Activated T-cell treated with anti-CD3 and anti-CD28 coated beads for 1 hour (primary cell): ENCODE results near the gene POTEF.
"Not testable (repeated sequence)": the region's sequence is repeated elsewhere in the genome, so short reads cannot be mapped to it uniquely, and the experiment has no call there.

Source experiments
- DNase-seq: peaks from one replicate; pipeline ENCODE4 v3.0.0-alpha.2; 2020; ENCODE audit warnings: low read depth

The POTEF gene

DNA sequence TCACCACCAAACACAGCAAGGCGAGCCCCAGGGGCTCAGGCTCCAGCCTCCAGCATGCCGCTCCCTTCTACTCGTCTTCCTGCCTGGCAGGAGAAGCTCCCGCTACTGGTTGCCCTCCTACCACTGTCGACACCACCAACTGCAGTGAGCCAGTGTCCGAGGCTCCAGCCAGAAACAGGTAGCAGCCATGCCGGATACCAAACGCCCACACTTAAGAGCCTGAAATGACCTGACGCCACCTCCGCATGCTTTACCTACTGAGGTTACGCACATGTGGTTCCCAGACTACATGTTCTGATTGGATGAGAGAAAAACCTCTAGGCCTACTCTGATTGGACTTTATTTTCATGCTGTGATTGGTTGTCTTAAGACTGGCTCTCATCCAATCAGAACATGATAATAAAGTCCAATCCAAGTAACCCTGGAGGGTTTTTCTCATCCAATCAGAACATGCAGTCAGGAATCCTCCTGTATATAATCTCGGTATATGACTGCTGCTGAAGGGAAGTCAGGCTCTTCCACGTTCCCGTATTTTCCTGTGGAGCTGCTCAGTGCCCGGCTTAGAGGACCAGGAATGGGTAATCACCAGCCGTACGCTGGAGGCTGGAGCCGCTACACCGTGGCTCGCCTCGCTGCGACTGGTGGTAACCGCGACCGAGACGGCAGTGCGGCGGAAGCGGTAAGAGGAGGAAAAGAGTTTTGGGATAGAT is at the start of gene POTEF:
TSS of gene POTEF (minus strand) at position 103 of the 710 bp plus-strand sequence. CDS start 8,707 bp downstream, outside the sequence.
- DNase-seq, result not testable (repeated sequence)

DNA sequence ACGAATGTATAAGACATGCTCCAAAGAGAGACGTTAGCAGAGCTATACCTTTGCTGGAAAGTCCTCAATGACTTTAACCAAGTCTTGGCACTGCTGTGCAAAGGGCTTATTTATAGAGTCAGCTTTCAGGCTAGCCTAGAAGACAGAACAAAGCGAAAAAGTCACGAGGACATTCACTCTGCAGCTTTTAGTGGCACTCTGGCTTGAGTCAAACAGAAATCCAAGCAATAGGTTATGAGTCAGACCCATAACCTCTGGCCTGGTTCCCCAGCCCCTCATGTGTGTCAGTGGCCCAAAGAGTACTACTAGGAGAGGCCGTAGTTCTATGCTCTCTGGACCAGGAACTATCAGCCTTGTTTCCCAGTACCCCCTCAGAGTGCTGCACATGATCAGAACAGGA is 45.8 kb upstream of the POTEF start:
- not testable (repeated sequence) for DNase-seq

DNA sequence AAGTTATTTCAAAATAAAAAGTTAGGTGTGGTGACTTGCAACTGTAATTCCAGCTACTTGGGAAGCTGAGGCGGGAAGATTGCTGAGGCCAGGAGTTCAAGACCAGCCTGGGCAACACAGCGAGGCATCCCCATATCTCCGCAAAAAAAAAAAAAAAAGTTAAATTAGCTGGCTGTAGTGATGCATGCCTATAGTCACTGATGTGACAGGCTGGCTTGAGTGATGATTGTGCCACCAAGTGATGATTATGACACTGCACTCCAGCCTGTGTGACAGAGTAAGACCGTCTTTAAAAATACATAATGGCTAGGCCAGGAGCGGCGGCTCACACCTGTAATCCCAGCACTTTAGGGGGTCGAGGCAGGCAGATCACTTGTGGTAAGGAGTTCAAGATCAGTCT is 40.9 kb upstream of the POTEF start:
- DNase-seq, result no peak

DNA sequence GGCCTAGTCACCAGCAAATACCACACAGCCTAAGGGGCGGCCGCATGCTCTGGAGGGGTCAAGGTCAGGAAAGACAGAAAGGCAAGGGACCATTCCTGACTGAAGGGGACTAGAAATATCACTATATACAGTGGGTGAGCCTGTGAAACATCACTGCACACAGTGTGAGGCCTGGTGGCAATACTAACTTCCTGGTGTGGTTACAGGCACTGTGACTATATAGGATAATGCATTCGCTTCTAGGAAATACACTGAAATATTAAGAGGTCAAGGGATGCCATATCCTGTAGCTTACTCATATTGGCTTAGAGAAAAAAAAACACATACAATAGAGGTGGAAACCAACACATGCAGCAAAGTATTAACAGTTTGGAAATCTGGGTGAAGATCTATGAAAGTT is 40.1 kb upstream of the POTEF start:
- DNase-seq, result not testable (repeated sequence)

DNA sequence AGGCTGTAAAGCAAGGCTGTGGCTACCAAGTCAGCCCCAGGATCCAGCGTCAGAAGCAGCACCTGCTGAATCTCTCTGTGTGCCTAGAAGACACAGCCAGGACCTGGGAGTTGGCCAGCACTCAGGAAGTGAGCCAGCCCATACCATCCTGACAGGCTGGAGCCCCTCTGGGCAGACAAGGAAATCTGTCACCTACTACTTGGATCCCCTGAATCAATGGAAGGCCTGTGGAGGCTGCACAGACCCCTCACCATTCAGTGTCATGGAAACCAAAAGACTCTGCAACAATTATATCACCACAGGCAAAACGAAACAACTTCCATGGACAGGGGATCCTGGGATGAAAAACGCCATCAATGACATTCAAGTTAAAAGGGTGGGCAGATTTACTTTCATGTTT is 37.6 kb upstream of the POTEF start:
- DNase-seq, result not testable (repeated sequence)

DNA sequence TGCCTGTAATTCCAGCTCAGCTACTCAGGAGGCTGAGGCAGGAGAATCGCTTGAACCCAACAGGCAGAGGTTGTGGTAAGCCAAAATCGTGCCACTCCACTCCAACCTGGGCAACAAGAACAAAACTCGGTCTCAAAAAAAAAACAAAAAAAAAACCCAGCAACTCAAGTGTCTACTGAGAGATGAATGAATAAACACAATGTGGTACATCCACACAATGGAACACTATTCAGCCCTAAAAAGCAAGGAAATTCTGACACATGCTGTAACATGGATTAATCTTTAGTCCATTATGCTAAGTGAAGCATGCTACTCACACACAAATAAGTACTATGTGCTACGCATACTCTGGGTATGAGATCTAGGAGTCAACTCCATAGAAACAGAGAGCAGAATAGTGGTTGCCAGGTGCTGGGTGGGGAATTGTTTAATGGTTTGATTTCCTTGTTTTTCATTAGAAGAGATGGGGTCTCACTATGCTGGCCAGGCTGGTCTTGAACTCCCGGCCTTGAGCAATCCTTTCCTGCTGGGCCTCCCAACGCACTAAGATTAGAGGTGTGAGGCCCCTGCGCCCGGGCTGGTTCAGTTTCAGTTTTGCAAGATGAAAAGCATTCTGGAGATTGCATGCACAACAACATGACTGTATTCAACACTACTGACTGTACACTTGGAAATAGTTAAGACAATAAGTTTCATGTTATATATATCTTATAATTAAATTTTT is 36.4 kb upstream of the POTEF start:
- no peak for DNase-seq

DNA sequence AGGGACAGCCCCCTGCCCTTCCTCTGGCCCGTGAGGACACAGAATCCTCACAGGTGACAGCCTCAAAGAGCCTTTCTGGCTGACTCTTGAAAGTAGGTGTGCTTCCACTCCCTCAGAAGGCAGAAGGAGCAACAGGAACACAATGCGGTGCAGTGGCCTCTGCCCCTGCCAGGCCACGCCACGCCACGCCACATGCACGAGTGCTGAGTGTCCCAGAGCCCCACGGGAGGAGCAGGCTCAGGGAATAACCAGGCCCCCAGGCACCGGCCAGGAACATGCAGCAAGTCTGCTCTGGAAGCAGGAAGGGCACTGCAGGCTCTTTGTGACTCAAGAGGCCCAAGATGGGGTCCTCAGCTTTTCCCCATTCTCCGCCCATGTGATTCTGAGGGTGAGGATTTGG is 33.9 kb upstream of the POTEF start:
- no peak for DNase-seq

DNA sequence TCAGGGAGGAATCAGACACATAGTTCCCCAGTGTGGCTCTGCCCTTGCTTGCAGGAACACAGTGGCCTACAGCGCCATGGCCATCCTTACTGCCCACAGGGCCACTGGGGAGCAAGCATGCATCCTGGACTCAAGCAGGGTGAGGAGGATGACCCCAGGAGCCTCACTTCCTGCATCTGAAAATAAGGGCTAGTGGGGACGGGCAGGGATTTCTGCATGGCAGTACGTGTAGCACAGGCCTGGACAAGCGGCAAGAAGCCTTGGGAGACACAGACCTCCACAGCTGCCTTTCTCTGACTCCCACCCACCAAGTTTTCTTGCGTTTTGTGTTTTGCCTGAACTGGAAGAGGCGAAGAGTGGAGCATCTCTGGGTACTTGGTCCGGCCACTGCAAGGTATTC is 33.5 kb upstream of the POTEF start:
- DNase-seq, result not testable (repeated sequence)

DNA sequence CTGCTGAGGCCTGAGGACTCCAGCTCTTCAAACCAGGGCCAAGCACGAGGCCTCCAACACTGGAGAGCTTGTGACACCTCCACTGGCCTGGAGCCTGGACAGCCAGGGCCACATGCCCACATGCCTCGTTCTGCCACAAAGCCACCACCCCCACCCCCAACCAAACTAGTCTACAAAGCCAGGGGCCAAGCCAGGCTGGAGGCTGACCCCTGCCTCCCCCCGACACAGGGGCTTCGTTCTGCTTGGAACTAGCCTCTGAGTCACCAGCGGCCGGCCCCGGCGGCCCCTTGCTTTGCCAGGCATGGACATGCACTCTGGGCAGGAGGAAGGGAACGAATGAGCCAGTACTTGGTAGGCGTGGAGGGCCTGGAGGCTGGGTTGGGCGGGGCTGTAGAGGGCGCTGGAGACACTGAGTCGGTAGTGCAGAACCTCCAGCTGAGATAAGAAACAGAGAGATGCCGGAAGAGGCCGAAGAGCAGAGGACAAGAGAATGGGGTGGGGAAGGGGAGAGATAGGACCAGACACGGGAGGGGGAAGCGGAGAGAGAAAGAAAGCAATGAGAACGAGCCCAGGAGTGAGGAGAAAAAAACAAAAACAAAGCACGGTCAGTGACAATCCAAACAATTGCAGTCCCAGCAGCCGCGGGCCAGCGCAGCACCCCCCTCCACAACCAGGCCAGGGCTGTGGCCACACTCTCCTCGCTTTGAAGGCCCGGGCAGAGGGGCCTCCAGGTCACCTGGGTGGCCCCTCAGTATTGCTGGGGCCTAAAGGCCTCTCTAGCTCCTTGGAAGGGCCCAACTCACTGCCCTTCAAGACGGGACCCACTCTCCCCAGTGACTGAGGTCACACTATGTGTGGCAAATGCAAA is 32.0 kb upstream of the POTEF start:
- DNase-seq, result not testable (repeated sequence)

DNA sequence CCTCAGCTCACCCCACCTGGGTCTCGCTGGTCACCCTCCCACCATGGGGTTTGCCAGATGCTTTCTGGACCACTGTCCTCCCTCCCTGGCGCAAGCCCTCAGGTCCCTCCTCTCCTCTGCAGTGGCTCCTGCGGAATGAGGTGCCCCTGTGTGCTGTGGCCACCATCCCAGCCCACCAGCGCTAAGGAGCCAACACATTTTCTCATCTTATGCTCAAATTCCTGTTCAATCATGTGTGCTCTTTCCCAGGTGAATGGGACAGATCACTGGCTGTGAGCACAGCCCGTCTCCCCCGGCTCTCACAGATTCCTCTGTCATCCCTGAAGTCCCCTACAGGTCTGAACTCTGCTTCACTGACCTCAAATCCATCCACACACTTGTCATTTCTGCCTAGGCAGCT is 31.1 kb upstream of the POTEF start:
- no peak for DNase-seq

DNA sequence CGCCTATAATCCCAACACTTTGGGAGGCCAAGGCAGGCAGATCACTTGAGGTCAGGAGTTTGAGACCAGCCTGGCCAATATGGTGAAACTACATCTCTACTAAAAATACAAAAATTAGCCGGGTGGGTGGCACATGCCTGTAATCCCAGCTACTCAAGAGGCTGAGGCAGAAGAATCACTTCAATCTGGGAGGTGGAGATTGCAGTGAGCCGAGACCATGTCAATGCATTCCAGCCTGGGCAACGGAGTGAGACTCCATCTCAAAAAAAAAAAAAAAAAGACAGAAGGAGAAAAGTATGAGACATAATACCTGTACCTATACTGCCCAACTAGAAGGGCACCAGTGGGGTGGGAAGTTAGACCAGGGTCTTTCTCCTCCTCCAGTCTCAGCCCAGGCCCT is 30.4 kb upstream of the POTEF start:
- DNase-seq, result not testable (repeated sequence)

DNA sequence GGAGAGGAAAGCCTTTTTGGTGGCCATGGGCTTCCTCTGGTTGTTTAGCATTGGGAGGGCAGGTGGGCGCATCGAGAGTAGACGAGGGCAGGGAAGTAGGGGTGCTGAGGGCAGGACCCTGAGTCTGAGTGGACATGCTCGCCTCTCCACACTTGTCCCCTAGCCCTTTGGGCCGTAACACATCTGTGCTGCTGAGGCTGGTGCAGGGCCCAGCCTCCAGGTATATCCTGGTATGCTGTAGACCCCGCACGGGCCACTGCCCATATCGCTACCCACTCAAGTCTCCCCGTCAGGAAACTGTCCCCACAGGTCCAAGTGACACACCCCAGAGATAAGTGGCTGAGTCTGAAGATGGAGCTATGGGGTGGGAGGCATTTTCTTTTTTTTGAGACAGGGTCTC is 29.6 kb upstream of the POTEF start:
- DNase-seq, result no peak

DNA sequence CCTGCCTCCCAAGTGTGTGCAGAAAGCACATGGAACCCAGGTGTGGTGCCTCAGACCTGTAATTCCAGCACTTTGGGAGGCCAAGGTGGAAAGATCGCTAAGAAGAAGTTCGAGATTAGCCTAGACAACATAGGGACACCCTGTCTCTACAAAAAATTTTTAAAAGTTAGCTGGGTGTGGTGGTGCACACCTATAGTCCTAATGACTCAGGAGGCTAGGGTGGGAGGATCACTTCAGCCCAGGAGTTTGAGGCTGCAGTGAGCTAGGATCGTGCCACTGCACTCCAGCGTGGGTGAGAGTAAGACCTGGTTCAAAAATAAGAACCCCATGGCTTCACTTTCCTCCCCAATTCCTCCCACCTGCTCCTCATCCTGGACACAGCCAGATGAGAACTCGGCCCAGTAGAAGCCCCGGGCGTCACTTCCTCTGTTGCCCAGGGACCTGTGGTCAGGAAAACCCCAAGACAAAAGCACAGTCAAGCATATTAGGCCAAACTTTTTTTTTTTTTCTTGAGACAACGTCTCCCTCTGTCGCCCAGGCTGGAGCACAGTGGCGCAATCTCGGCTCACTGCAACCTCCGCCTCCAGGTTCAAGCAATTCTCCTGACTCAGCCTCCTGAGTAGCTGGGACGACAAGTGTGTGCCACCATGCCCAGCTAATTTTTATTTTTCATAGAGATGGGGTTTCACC is 28.9 kb upstream of the POTEF start:
- not testable (repeated sequence) for DNase-seq

DNA sequence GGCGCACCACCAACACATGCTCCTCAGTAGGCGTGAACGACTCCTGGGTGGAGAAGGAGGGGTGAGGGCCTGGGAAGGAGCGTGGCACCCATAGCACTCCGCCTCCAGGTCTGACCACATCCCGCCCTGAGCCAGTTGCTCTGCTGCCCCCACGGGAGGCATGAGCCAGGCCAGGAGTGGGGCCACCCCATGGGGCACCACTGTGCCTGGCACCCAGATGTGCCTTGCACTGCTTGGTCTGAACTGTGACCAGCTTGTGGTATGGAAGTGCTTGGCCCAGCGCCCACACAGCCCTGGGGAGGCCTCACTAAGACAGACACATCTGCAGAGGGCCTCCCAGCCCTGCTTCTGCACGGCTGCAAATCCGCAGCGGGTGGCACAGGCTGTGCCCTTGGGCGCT is 28.3 kb upstream of the POTEF start:
- DNase-seq, result not testable (repeated sequence)

DNA sequence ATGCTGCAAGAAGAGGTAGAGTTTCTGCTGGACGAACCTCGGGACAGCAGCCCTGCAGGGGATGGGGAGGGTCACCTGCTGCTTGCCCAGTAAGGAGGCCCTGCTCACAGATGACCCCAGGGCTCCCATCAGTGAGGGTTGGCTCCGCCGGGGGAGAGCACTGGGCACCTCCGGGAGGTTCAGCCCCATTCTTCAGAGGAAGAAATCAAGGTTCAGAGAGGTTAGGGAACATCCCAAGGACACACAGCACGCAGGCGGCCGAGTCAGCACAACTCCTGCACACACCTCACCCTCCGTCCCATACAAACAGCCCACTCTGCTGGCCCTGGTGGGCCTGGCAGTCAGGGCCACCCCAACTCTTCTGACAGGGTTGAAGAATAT is 27.6 kb upstream of the POTEF start:
- no peak for DNase-seq

DNA sequence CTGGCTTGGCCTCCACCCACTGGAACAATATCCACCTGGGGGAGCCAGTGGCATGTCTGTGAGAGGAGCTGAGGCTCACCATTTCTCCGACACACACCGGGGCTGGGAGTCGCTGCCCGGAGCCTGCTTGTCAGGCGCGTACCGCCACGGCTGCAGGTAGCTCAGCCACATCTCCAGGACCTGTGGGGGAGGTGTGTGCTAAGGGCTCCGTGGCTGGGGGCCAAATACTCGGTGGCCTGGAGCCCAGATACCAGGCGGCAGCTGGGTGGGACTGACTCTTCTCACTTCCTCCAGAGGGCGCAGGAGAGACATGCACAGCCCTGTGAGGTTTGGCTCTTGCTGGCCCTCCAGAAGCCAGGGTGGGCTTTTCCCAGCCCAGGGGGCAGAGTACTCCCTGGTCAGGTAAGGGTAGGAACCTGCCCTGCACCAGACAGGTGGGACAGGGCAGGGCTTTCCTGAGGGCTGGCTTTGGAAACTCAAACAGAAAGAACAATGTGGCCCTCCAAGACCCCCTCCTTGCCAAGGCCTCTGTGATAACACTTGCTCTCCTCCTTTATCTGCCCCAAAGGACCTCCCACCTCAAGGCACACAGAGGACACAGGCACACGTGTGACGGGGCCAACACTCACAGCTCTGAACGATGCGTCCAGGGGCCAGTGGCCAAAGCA is 27.1 kb upstream of the POTEF start:
- not testable (repeated sequence) for DNase-seq

DNA sequence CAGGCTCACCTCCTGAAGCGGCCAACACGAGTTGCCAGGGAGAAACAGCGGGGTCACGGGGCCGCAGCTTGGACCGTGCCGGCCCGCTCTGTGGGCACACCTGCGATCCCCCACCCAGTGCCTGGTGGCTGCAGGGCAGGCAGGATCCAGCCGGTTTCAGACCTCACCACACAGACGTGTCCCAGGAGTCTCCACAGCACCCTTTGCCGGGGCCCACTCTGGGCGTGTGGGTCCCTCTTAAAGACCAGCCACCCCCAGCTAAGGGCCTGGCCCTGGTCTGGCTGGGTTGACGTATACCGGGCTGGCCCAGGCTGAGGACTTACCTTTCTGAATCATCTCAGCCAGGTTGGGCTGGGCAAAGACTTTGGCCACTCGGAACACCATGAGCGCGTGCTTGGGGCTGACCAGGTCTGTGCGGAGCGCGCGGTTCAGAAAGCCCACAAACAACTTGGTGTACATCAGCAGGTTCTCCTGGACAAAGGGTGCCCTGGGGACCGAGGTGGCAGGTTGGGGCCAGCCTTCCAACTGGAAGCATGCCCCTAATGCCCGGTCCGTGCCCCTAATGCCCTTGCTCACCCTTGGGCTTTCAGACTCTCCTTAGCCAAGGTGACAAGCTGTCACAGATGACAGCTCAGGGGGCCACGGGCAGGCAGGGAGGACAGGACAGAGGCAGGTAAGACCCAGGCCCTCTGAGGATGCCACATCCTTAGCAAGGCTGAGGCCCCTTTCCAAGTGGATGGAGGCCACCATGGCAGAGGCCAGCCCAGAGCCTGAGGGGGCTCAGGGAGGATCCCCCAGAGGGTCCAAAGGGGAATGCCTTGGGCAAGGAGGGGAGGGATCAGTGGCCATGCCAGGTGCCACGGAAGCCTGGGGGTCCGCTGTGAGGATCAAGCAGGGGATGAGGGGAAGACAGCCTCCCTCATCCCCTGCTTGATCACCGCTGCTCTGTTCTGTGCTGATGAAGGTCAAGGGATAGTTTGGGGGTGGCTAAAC is 26.0 kb upstream of the POTEF start:
- no peak for DNase-seq

DNA sequence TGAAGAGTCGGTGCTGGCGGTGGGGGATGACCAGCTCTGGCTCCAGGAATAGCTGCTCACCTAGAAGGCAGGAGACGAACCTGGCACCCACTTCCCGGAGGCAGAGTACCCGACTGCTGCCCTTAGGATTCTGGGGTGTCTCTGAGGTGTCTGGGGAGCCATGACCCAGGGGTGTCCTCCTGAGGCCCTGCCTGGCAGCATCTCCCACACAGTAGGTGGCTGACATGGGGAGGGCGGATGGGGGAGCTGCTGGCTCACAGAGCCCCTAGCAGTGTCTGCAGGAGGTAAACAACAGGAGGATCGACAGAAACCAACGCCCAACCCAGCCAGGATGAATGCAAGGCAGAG is 25.4 kb upstream of the POTEF start:
- not testable (repeated sequence) for DNase-seq

DNA sequence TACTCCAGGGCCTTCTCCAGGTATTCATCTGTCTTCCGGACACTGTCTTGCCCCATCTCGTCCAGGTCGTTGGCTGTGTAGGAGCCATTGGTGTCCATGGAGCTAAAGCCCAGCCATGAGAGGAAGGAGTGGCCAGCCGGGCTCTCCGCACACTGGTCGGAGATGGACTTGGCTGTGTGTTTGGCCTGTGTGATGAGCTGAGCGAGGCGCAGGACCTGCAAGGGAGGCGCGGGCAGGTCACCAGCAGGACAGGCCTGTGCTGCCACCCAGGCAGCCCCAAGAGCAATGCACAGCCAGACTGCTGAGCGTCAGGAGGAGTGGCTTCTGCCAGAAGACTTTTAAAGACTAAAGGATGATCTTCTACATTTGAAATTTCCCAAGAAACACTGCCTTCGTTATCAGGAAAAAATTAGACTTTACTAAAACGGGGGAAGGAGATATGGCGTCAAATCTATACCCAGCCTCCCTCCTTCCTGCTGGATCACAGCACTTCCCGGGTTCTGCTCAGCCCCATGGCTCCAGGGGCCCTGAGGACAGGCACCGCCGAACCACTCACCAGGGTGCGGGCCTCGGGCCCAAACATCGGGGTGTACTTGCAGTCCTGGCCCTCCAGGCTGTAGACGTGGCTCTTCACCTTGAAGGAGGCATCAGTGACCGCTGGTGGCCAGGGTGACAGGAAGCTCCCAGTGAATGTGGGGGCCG is 24.9 kb upstream of the POTEF start:
- DNase-seq, result not testable (repeated sequence)
